ENCODE results near the gene CLCN5. TPM values are rescaled to one million over a fixed set of nuclear protein-coding genes. Genes with fewer than 3 reads are reported as not detected.
A peak's percentile ranks its signal among the peaks of the same experiment; 100 is the strongest.

The CLCN5 gene

Small RNA genes lying within 50 kb of the gene (small RNA-seq; reads per million reads assigned to genes)
- gene MIR188 (ENCODE audit: insufficient read depth) (30.0 reads per million, percentile 87 among the genes with 10 or more reads in this experiment), gene MIR362 (ENCODE audit: insufficient read depth) (85.5 reads per million, percentile 96 among the genes with 10 or more reads in this experiment), gene MIR500A (ENCODE audit: insufficient read depth) (3,285 reads per million, percentile 99 among the genes with 10 or more reads in this experiment), gene MIR500B (ENCODE audit: insufficient read depth) (not detected), gene MIR501 (ENCODE audit: insufficient read depth) (306 reads per million, percentile 98 among the genes with 10 or more reads in this experiment), gene MIR502 (ENCODE audit: insufficient read depth) (31.1 reads per million, percentile 88 among the genes with 10 or more reads in this experiment), gene MIR532 (ENCODE audit: insufficient read depth) (1,350 reads per million, percentile 99 among the genes with 10 or more reads in this experiment), gene MIR660 (ENCODE audit: insufficient read depth) (320 reads per million, percentile 98 among the genes with 10 or more reads in this experiment), gene RNU6-421P (ENCODE audit: insufficient read depth) (not detected)
